Measurements from ENCODE around the gene INTS1. TPM values are rescaled to one million over a fixed set of nuclear protein-coding genes. Genes with fewer than 3 reads are reported as not detected.

Gene INTS1
- total RNA-seq, 1 experiment from 2014 or later = 161 TPM

GRCh38 chr7:1544896-1545416, 40.8 kb upstream of the INTS1 start (continued):
- TF ChIP-seq ARID4B (CRISPR knock-in tag; IDR thresholded peaks at IDR 0.05; ENCODE audit: borderline replicate concordance) = no peak
- no peak for TF ChIP-seq NR1H2 (CRISPR knock-in tag; IDR thresholded peaks at IDR 0.05)
- no peak for TF ChIP-seq SMAD3 (CRISPR knock-in tag; IDR thresholded peaks at IDR 0.05; ENCODE audit: borderline replicate concordance)
- no peak for TF ChIP-seq TCF7 (CRISPR knock-in tag; IDR thresholded peaks at IDR 0.05; ENCODE audit: low read depth)
- no peak for TF ChIP-seq ZMAT4 (CRISPR knock-in tag; IDR thresholded peaks at IDR 0.05)
- TF ChIP-seq ZNF281 (CRISPR knock-in tag; IDR thresholded peaks at IDR 0.05) = no peak
- TF ChIP-seq OVOL2 (CRISPR knock-in tag; IDR thresholded peaks at IDR 0.05; ENCODE audit: borderline replicate concordance) = no peak
- TF ChIP-seq CTCF (IDR thresholded peaks at IDR 0.05) = no peak
- TF ChIP-seq ZSCAN18 (CRISPR knock-in tag; IDR thresholded peaks at IDR 0.05) = no peak
- TF ChIP-seq FOXP1 (CRISPR knock-in tag; IDR thresholded peaks at IDR 0.05; ENCODE audit: borderline replicate concordance) = no peak
- no peak for TF ChIP-seq MXD4 (CRISPR knock-in tag; IDR thresholded peaks at IDR 0.05; ENCODE audit: borderline replicate concordance)
- no peak for TF ChIP-seq JUN (CRISPR knock-in tag; IDR thresholded peaks at IDR 0.05)
- TF ChIP-seq AFF4 (CRISPR knock-in tag; IDR thresholded peaks at IDR 0.05; ENCODE audit: borderline replicate concordance) = no peak
